SK-N-SH treated with all-trans-retinoic acid at 6 μM for 48 hours (cell line): ENCODE measurements around the gene GPR171.

Experiments used
- ATAC-seq: fragments of 200-7000 bp; cut with Tn5 transposase; 3 replicates; pipeline ENCODE4 v1.9.1; 2020; ENCODE audit warnings: mild to moderate bottlenecking, moderate library complexity
- ARNTL ChIP-seq: fragments of 450-650 bp; formaldehyde crosslinking; IDR thresholded peaks from 2 replicates; pipeline ENCODE4 v1.5.0; 2020; ENCODE audit warnings: low read depth, mild to moderate bottlenecking, moderate library complexity, borderline replicate concordance
- BACH2 ChIP-seq: fragments of 250-450 bp; sonication (Bioruptor Pico); IDR thresholded peaks from 2 replicates; pipeline ENCODE4 v1.9.0; 2021; ENCODE audit warnings: mild to moderate bottlenecking, borderline replicate concordance
- CSDC2 ChIP-seq: fragments of 250-450 bp; sonication (Bioruptor Pico); IDR thresholded peaks from 2 replicates; pipeline ENCODE4 v1.5.0; 2020; ENCODE audit warnings: mild to moderate bottlenecking, moderate library complexity
- GLIS3 ChIP-seq: fragments of 250-450 bp; sonication (Bioruptor Pico); IDR thresholded peaks from 2 replicates; pipeline ENCODE4 v1.5.0; 2020; ENCODE audit warnings: mild to moderate bottlenecking, moderate library complexity
- ISL1 ChIP-seq: fragments of 250-450 bp; sonication (Bioruptor Pico); IDR thresholded peaks from 2 replicates; pipeline ENCODE4 v2.1.2; 2022; ENCODE audit warnings: mild to moderate bottlenecking, moderate library complexity
- OSR1 ChIP-seq: fragments of 250-450 bp; sonication (Bioruptor Pico); IDR thresholded peaks from 2 replicates; pipeline ENCODE4 v1.8.0; 2022; ENCODE audit warnings: moderate library complexity, mild to moderate bottlenecking, inconsistent platforms
- RARB ChIP-seq: fragments of 250-450 bp; sonication (Bioruptor Pico); IDR thresholded peaks from 2 replicates; pipeline ENCODE4 v1.8.0; 2021; ENCODE audit warnings: mild to moderate bottlenecking, moderate library complexity
- SNAI2 ChIP-seq: fragments of 250-450 bp; sonication (Bioruptor Pico); IDR thresholded peaks from 2 replicates; pipeline ENCODE4 v1.5.0; 2020; ENCODE audit warnings: mild to moderate bottlenecking, moderate library complexity
- TOX ChIP-seq: fragments of 250-450 bp; sonication (Bioruptor Pico); IDR thresholded peaks from 2 replicates; pipeline ENCODE4 v1.8.0; 2021; ENCODE audit warnings: mild to moderate bottlenecking, moderate library complexity, borderline replicate concordance
- ZC3H10 ChIP-seq: fragments of 250-450 bp; sonication (Bioruptor Pico); IDR thresholded peaks from 2 replicates; pipeline ENCODE4 v1.5.1; 2021; ENCODE audit warnings: mild to moderate bottlenecking, moderate library complexity
- ZFP3 ChIP-seq: fragments of 250-450 bp; sonication (Bioruptor Pico); IDR thresholded peaks from 2 replicates; pipeline ENCODE4 v1.5.0; 2020; ENCODE audit warnings: mild to moderate bottlenecking, moderate library complexity
- ZFP30 ChIP-seq: fragments of 450-650 bp; formaldehyde crosslinking; IDR thresholded peaks from 2 replicates; pipeline ENCODE4 v1.5.0; 2022; ENCODE audit warnings: mild to moderate bottlenecking, moderate library complexity
- ZNF565 ChIP-seq: fragments of 450-650 bp; formaldehyde crosslinking; conservative IDR thresholded peaks from 2 replicates; pipeline ENCODE4 v1.5.0; 2020; ENCODE audit warnings: low read depth, mild to moderate bottlenecking, moderate library complexity
- ZNF8 ChIP-seq: fragments of 450-650 bp; formaldehyde crosslinking; IDR thresholded peaks from 2 replicates; pipeline ENCODE4 v1.5.0; 2020; ENCODE audit warnings: mild to moderate bottlenecking, moderate library complexity
- TF ChIP-seq, protein P1 (sequence below): fragments of 250-450 bp; sonication (Bioruptor Pico); IDR thresholded peaks from 2 replicates; pipeline ENCODE4 v1.8.0; 2021; ENCODE audit warnings: low read depth, mild to moderate bottlenecking, moderate library complexity, borderline replicate concordance
- TF ChIP-seq, protein P2 (sequence below): fragments of 250-450 bp; sonication (Bioruptor Pico); IDR thresholded peaks from 2 replicates; pipeline ENCODE4 v1.5.0; 2020; ENCODE audit warnings: mild to moderate bottlenecking, moderate library complexity
- TF ChIP-seq, protein P3 (sequence below): fragments of 250-450 bp; sonication (Bioruptor Pico); IDR thresholded peaks from 2 replicates; pipeline ENCODE4 v1.5.1; 2020; ENCODE audit warnings: low read depth, mild to moderate bottlenecking, moderate library complexity
- TF ChIP-seq, protein P4 (sequence below): fragments of 250-450 bp; sonication (Bioruptor Pico); IDR thresholded peaks from 2 replicates; pipeline ENCODE4 v1.8.0; 2020; ENCODE audit warnings: mild to moderate bottlenecking, moderate library complexity, borderline replicate concordance

The GPR171 gene

DNA sequence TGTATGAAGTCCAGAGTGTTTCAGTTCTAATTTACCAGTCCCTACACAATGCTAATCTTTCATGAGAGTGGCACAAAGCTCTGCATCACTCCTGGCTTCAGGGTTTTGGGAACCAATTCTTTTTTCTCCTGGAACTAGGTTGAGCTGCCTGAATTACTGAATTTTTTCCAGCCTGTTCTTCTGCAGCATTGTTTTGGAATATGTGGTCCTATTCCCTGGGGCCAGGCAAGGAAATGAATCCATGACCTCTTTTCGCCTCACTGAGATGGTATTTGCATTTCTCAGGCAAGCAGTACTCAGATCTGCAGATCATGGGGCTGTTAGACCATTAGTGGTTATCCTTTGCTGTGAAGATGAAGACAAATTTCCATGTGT lies 25.6 kb upstream of the GPR171 start:
- peak; percentile 12; the same call in 2 of the 3 replicates for ATAC-seq
- TF ChIP-seq ZFP3 = no peak
- no peak for TF ChIP-seq OSR1 (CRISPR knock-in tag)
- no peak for TF ChIP-seq ZC3H10 (CRISPR knock-in tag)

DNA sequence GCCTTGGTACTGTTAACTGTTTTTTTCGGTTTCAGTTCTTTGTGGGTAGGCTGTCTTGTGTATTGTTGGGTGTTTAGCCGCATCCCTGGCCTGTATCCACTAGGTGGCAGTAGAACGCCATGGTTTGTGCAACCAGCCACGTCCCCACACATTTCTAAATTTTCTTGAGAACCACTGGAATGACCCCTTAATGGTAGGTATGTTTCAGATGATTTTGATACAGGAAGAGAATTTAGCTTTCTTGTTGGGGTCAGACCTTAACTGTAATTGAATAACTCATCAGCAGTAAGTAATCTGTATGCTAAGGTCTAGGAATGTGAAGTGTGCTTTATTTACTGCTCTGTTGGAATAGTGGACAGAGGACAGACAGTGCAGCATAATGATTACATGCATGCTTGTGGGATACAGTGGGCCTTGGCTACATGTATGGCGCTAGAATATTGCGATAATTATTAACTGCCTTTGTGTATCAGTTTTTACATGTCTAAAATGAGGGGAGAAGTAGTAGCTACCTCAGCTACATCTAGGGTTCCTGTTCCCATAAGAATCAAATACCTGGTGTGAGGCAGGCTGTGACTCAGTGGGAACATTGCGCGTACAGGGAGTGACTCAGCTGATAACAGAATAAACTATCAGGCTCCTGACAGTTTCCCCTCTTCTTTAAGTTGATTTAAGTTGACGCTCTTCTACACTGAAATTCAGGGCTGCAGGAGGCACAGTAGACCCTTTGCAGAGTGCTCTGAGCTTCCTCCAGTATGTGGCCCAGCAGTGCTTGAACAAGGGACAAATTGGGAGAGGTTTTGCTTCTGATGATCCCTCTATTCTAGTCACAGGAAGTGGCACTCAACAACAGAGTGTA lies 25.0 kb upstream of the GPR171 start:
- TF ChIP-seq OSR1 (CRISPR knock-in tag) (no peak), ZFP3 (peak; percentile 74)
- ATAC-seq = peak; percentile 95

DNA sequence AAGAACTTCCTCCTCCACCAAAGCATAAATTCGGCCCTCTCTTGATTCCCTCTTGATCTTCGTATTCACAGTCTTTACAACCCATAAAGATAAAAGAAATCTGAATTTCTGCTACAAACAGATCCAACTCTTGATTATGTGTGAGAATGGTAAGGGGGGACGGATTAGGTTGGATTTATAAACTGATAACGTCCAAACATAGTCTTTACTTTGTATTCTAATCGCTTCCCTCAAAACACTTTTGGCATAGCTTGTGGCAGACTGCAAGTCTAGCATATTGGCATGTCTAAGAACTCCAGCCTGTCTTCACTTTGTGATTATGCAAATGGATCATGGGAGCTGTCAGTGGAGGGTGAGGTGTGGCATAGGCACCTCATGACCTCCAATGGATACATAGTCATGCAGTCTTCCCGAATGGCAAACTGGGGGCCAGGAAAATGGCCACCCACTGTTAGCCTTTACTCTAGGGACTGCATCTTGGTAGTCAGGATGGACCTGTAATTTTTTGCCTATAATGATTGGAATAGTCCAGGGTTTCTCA lies 24.3 kb upstream of the GPR171 start:
- peak; percentile 28 for ATAC-seq
- TF ChIP-seq SNAI2 (no peak), RARB (CRISPR knock-in tag) (no peak), OSR1 (CRISPR knock-in tag) (no peak), ZNF565 (CRISPR knock-in tag) (no peak), ZNF8 (CRISPR knock-in tag) (no peak), ZFP3 (no peak), GLIS3 (CRISPR knock-in tag) (no peak), ARNTL (CRISPR knock-in tag) (no peak), CSDC2 (CRISPR knock-in tag) (no peak), TOX (CRISPR knock-in tag) (no peak)
- TF ChIP-seq, protein P1, sequence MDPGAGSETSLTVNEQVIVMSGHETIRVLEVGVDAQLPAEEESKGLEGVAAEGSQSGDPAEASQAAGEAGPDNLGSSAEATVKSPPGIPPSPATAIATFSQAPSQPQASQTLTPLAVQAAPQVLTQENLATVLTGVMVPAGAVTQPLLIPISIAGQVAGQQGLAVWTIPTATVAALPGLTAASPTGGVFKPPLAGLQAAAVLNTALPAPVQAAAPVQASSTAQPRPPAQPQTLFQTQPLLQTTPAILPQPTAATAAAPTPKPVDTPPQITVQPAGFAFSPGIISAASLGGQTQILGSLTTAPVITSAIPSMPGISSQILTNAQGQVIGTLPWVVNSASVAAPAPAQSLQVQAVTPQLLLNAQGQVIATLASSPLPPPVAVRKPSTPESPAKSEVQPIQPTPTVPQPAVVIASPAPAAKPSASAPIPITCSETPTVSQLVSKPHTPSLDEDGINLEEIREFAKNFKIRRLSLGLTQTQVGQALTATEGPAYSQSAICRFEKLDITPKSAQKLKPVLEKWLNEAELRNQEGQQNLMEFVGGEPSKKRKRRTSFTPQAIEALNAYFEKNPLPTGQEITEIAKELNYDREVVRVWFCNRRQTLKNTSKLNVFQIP (CRISPR knock-in tag) = no peak
- TF ChIP-seq, protein P2, sequence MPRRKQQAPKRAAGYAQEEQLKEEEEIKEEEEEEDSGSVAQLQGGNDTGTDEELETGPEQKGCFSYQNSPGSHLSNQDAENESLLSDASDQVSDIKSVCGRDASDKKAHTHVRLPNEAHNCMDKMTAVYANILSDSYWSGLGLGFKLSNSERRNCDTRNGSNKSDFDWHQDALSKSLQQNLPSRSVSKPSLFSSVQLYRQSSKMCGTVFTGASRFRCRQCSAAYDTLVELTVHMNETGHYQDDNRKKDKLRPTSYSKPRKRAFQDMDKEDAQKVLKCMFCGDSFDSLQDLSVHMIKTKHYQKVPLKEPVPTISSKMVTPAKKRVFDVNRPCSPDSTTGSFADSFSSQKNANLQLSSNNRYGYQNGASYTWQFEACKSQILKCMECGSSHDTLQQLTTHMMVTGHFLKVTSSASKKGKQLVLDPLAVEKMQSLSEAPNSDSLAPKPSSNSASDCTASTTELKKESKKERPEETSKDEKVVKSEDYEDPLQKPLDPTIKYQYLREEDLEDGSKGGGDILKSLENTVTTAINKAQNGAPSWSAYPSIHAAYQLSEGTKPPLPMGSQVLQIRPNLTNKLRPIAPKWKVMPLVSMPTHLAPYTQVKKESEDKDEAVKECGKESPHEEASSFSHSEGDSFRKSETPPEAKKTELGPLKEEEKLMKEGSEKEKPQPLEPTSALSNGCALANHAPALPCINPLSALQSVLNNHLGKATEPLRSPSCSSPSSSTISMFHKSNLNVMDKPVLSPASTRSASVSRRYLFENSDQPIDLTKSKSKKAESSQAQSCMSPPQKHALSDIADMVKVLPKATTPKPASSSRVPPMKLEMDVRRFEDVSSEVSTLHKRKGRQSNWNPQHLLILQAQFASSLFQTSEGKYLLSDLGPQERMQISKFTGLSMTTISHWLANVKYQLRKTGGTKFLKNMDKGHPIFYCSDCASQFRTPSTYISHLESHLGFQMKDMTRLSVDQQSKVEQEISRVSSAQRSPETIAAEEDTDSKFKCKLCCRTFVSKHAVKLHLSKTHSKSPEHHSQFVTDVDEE (CRISPR knock-in tag) = no peak

DNA sequence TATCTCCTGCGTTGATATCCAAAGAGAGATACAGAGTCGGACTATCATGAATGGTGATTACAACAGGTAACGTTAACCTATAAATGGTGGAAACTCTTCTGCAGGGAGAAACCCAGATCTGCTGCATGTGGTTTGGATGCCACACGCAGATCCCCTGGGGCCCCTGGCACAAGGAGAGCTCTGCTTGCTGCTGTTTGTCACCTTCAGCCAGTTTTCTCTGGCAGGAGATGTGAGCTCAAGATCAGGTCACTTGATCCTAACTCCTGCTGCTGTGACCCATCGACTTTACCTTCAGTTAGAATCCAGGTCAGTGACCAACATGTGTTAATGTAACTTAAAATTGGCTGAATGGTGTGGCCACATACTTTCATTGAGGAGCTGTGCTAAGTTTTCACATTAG lies 23.8 kb upstream of the GPR171 start:
- TF ChIP-seq TOX (CRISPR knock-in tag) (no peak), ZNF8 (CRISPR knock-in tag) (no peak), ZC3H10 (CRISPR knock-in tag) (no peak)
- no peak for ATAC-seq

DNA sequence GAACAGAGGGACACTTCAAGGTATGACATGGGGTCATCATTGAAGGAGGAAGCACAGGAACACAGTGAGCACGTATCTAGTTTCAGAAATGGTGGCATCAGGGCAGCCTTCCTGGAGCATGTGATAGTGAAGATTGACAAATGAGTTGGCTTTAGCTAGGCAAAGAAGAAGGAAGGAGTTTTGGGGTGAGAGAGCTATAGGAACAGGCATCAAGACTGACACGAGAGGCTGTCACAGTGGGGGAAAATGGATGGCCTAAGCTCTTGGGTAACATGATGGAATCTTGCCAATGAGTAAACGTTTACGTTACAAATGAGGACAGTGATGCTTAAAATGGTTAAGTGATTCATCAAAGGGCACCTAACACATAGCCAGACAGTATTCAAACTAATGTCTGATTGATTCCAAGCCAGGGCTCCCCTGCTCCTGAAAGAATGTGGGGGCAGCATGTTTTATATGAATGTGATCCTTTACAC lies 23.1 kb upstream of the GPR171 start:
- no peak; the same call in 2 of the 3 replicates for ATAC-seq
- TF ChIP-seq SNAI2 (no peak), ZNF565 (CRISPR knock-in tag) (no peak), ISL1 (CRISPR knock-in tag) (peak; percentile 52; the same call in 1 of the 2 replicates)

DNA sequence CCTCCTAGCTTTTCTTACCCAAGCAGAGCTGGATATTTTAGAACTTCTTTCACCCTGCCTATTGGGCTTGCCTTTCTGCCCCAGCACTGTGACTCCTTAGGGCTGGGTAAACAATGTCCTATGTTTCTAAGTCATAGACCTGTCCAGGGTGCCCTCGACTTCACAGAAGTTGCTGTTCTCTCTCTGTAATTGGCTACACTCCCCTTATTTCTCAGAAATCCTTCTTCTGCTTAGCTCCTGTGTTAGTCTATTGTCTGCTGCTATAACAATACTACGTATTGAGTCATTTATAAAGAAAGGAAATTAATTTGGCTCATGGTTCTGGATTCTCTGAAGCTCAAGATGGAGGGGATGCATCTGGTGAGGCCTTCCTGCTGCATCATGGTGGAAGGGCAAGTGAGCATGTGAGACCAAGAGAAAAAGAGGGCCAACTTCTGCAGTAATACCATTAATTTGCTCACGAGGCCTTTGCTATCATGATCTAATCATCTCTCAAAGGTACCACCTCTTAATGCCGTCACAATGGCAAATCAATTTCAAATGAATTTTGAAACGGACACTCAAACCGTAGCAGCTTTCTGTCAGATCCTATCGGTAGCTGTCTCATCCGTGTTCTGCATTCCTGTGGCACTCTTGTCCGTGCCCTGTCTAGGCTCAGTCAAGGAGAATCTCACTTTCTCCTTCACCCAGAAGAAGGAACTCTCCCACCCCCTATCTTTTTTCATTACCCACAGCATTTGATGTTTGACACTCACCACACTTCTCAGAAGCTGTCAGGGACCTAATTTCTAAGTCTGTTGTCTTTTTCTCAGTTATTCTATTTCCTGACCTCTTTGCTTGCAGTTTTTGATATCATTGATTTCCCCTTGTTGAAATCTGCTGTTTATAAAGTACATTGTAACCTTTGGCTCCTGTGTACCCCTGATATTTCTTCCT lies 22.3 kb upstream of the GPR171 start:
- ATAC-seq = no peak
- TF ChIP-seq, protein P3, sequence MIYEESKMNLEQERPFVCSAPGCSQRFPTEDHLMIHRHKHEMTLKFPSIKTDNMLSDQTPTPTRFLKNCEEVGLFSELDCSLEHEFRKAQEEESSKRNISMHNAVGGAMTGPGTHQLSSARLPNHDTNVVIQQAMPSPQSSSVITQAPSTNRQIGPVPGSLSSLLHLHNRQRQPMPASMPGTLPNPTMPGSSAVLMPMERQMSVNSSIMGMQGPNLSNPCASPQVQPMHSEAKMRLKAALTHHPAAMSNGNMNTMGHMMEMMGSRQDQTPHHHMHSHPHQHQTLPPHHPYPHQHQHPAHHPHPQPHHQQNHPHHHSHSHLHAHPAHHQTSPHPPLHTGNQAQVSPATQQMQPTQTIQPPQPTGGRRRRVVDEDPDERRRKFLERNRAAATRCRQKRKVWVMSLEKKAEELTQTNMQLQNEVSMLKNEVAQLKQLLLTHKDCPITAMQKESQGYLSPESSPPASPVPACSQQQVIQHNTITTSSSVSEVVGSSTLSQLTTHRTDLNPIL = no peak
- TF ChIP-seq ISL1 (CRISPR knock-in tag) (no peak), SNAI2 (no peak), ARNTL (CRISPR knock-in tag) (no peak), BACH2 (no peak), ZFP30 (CRISPR knock-in tag) (no peak), GLIS3 (CRISPR knock-in tag) (no peak), CSDC2 (CRISPR knock-in tag) (no peak), OSR1 (CRISPR knock-in tag) (no peak)
- TF ChIP-seq, protein P2 (CRISPR knock-in tag) = no peak
- TF ChIP-seq, protein P4, sequence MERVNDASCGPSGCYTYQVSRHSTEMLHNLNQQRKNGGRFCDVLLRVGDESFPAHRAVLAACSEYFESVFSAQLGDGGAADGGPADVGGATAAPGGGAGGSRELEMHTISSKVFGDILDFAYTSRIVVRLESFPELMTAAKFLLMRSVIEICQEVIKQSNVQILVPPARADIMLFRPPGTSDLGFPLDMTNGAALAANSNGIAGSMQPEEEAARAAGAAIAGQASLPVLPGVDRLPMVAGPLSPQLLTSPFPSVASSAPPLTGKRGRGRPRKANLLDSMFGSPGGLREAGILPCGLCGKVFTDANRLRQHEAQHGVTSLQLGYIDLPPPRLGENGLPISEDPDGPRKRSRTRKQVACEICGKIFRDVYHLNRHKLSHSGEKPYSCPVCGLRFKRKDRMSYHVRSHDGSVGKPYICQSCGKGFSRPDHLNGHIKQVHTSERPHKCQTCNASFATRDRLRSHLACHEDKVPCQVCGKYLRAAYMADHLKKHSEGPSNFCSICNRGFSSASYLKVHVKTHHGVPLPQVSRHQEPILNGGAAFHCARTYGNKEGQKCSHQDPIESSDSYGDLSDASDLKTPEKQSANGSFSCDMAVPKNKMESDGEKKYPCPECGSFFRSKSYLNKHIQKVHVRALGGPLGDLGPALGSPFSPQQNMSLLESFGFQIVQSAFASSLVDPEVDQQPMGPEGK (CRISPR knock-in tag) = no peak
